GM19397 (cell line): ENCODE measurements around the gene ZDHHC14.
A peak's percentile ranks its signal among the peaks of the same experiment; 100 is the strongest.
"Not testable (repeated sequence)": the region's sequence is repeated elsewhere in the genome, so short reads cannot be mapped to it uniquely, and the experiment has no call there.

Source experiments
- ATAC-seq: cut with Tn5 transposase; IDR thresholded peaks from one replicate; pipeline ENCODE4 v1.9.1; 2021; ENCODE audit warnings: mild to moderate bottlenecking, moderate library complexity; ENCODE audit not compliant: unreplicated experiment

ZDHHC14 gene

GRCh38 chr6:157379656-157380457, 1.1 kb upstream of the ZDHHC14 start:
- peak; percentile 61 for ATAC-seq

GRCh38 chr6:157380458-157380778, 572 bp upstream of the ZDHHC14 start:
- ATAC-seq: peak; percentile 11

- peak; percentile 30 for ATAC-seq
These were observed 936 bp downstream of the ZDHHC14 start for GRCh38 chr6:157381631-157382621.

- ATAC-seq: no peak
These were observed 1.8 kb downstream of the ZDHHC14 start for GRCh38 chr6:157382821-157383220.

GRCh38 chr6:157383471-157383870, 2.5 kb downstream of the ZDHHC14 start:
- ATAC-seq: no peak

- not testable (repeated sequence) for ATAC-seq
These were observed 4.0 kb downstream of the ZDHHC14 start for GRCh38 chr6:157384962-157385361.

- no peak for ATAC-seq
These were observed 4.5 kb downstream of the ZDHHC14 start for GRCh38 chr6:157385482-157385881.

- ATAC-seq: no peak
These were observed 5.0 kb downstream of the ZDHHC14 start for GRCh38 chr6:157386023-157386422.

GRCh38 chr6:157386454-157386853, 5.5 kb downstream of the ZDHHC14 start:
- ATAC-seq: no peak

GRCh38 chr6:157388924-157389323, 7.9 kb downstream of the ZDHHC14 start:
- no peak for ATAC-seq

- ATAC-seq: no peak
These were observed 9.5 kb downstream of the ZDHHC14 start for GRCh38 chr6:157390273-157391060.

- ATAC-seq: no peak
These were observed 12.1 kb downstream of the ZDHHC14 start for GRCh38 chr6:157392927-157393668.

GRCh38 chr6:157393669-157394327, 12.8 kb downstream of the ZDHHC14 start:
- no peak for ATAC-seq

GRCh38 chr6:157395199-157395598, 14.2 kb downstream of the ZDHHC14 start:
- not testable (repeated sequence) for ATAC-seq

- no peak for ATAC-seq
These were observed 15.0 kb downstream of the ZDHHC14 start for GRCh38 chr6:157396026-157396425.

- no peak for ATAC-seq
These were observed 16.7 kb downstream of the ZDHHC14 start for GRCh38 chr6:157397660-157398059.

GRCh38 chr6:157398151-157398550, 17.2 kb downstream of the ZDHHC14 start:
- ATAC-seq: no peak

- no peak for ATAC-seq
These were observed 19.7 kb downstream of the ZDHHC14 start for GRCh38 chr6:157400676-157401075.

GRCh38 chr6:157401734-157402338, 20.8 kb downstream of the ZDHHC14 start:
- no peak for ATAC-seq
